Measurements from ENCODE around the gene RFC1.

RFC1 gene

GRCh38 chr4:39330353-39330752 is 35.8 kb downstream of the RFC1 start:
- H3K4me1 ChIP-seq (ENCODE audit: low read depth, poor library complexity, severe bottlenecking) = peaks cover 7% of the 10 kb centered on the region
- H3K4me3 ChIP-seq (IDR thresholded peaks at IDR 0.05; ENCODE audit: insufficient read depth, low read depth, low read length) = no peak overlapping the region
- peaks cover 15% of the 10 kb centered on the region; the same call in 1 of the 2 replicates for H3K79me2 ChIP-seq (ENCODE audit: insufficient read depth, low read depth)
- H4K20me1 ChIP-seq (ENCODE audit: insufficient read depth) = no peaks in the 10 kb centered on the region
- no peak overlapping the region for H3K9ac ChIP-seq
- no peak overlapping the region for H3K27ac ChIP-seq
- H3K36me3 ChIP-seq (ENCODE audit: insufficient read depth) = no peaks in the 10 kb centered on the region
- no peak overlapping the region for H2AFZ ChIP-seq (ENCODE audit: low read depth)
- H3K27me3 ChIP-seq (ENCODE audit: insufficient read depth, low read depth) = no peaks in the 10 kb centered on the region
- no peak for TF ChIP-seq CTCF (conservative IDR thresholded peaks at IDR 0.05; ENCODE audit: low read depth, low read length)
- H3K4me2 ChIP-seq = no peak overlapping the region

GRCh38 chr4:39326468-39326977 is 39.6 kb downstream of the RFC1 start:
- peaks cover 7% of the 10 kb centered on the region for H3K4me1 ChIP-seq (ENCODE audit: low read depth, poor library complexity, severe bottlenecking)
- no peaks in the 10 kb centered on the region for H4K20me1 ChIP-seq (ENCODE audit: insufficient read depth)
- 0 out of 2 replicates have a peak, but pooled peaks cover 3% of the 10 kb centered on the region for H3K36me3 ChIP-seq (ENCODE audit: insufficient read depth)
- H3K4me2 ChIP-seq = no peak overlapping the region
- H3K27me3 ChIP-seq (ENCODE audit: insufficient read depth, low read depth) = no peaks in the 10 kb centered on the region
- H2AFZ ChIP-seq (ENCODE audit: low read depth) = no peak overlapping the region
- H3K79me2 ChIP-seq (ENCODE audit: insufficient read depth, low read depth) = no peaks in the 10 kb centered on the region; the same call in 1 of the 2 replicates
- H3K27ac ChIP-seq = no peak overlapping the region
- no peak for TF ChIP-seq CTCF (conservative IDR thresholded peaks at IDR 0.05; ENCODE audit: low read depth, low read length)
- no peak overlapping the region for H3K9ac ChIP-seq
- no peak overlapping the region for H3K4me3 ChIP-seq (IDR thresholded peaks at IDR 0.05; ENCODE audit: insufficient read depth, low read depth, low read length)

GRCh38 chr4:39324897-39325613 is 41.1 kb downstream of the RFC1 start:
- H3K9ac ChIP-seq = no peak overlapping the region
- no peak for TF ChIP-seq CTCF (conservative IDR thresholded peaks at IDR 0.05; ENCODE audit: low read depth, low read length)
- no peaks in the 10 kb centered on the region for H4K20me1 ChIP-seq (ENCODE audit: insufficient read depth)
- H3K4me1 ChIP-seq (ENCODE audit: low read depth, poor library complexity, severe bottlenecking) = no peaks in the 10 kb centered on the region
- no peak overlapping the region for H3K4me2 ChIP-seq
- H3K27me3 ChIP-seq (ENCODE audit: insufficient read depth, low read depth) = no peaks in the 10 kb centered on the region
- H3K27ac ChIP-seq = no peak overlapping the region
- H3K4me3 ChIP-seq (IDR thresholded peaks at IDR 0.05; ENCODE audit: insufficient read depth, low read depth, low read length) = no peak overlapping the region
- no peak overlapping the region for H2AFZ ChIP-seq (ENCODE audit: low read depth)
- H3K79me2 ChIP-seq (ENCODE audit: insufficient read depth, low read depth) = no peaks in the 10 kb centered on the region
- H3K36me3 ChIP-seq (ENCODE audit: insufficient read depth) = 0 out of 2 replicates have a peak, but pooled peaks cover 8% of the 10 kb centered on the region

GRCh38 chr4:39324446-39324845 is 41.7 kb downstream of the RFC1 start:
- no peaks in the 10 kb centered on the region for H3K4me1 ChIP-seq (ENCODE audit: low read depth, poor library complexity, severe bottlenecking)
- no peaks in the 10 kb centered on the region for H3K79me2 ChIP-seq (ENCODE audit: insufficient read depth, low read depth)
- no peak overlapping the region for H3K4me2 ChIP-seq
- H3K9ac ChIP-seq = no peak overlapping the region
- H4K20me1 ChIP-seq (ENCODE audit: insufficient read depth) = no peaks in the 10 kb centered on the region
- TF ChIP-seq CTCF (conservative IDR thresholded peaks at IDR 0.05; ENCODE audit: low read depth, low read length) = no peak
- H3K36me3 ChIP-seq (ENCODE audit: insufficient read depth) = 0 out of 2 replicates have a peak, but pooled peaks cover 8% of the 10 kb centered on the region
- H3K27me3 ChIP-seq (ENCODE audit: insufficient read depth, low read depth) = no peaks in the 10 kb centered on the region
- no peak overlapping the region for H3K27ac ChIP-seq
- H2AFZ ChIP-seq (ENCODE audit: low read depth) = no peak overlapping the region
- H3K4me3 ChIP-seq (IDR thresholded peaks at IDR 0.05; ENCODE audit: insufficient read depth, low read depth, low read length) = no peak overlapping the region
